IgD-negative memory B cell (primary cell): ENCODE results near the gene NXF3. TPM values are rescaled to one million over a fixed set of nuclear protein-coding genes. Genes with fewer than 3 reads are reported as not detected.
"Not testable (repeated sequence)": the region's sequence is repeated elsewhere in the genome, so short reads cannot be mapped to it uniquely, and the experiment has no call there.

Source experiments
- H3K27ac Mint-ChIP-seq, 3 donors: one replicate each; pipeline ENCODE4 v1.8.0; 2020 to 2022; ENCODE audit warnings: mild to moderate bottlenecking in 3 of 3, mixed read lengths in 3 of 3, moderate library complexity in 1 of 3
- H3K27me3 Mint-ChIP-seq: one replicate; pipeline ENCODE4 v1.8.0; 2021; ENCODE audit warnings: mixed read lengths
- H3K36me3 Mint-ChIP-seq: one replicate; pipeline ENCODE4 v1.8.0; 2020; ENCODE audit warnings: mild to moderate bottlenecking, mixed read lengths
- H3K4me1 Mint-ChIP-seq, 3 donors: one replicate each; pipeline ENCODE4 v1.8.0; 2020 to 2022; ENCODE audit warnings: mixed read lengths in 3 of 3, mild to moderate bottlenecking in 1 of 3
- H3K4me3 Mint-ChIP-seq, 4 donors: one replicate each; pipeline ENCODE4 v1.8.0; 2020 to 2022; ENCODE audit warnings: mild to moderate bottlenecking in 4 of 4, mixed read lengths in 4 of 4, moderate library complexity in 3 of 4
- H3K9me3 Mint-ChIP-seq, 3 donors: one replicate each; pipeline ENCODE4 v1.8.0; 2020 to 2021; ENCODE audit warnings: mixed read lengths in 3 of 3, mild to moderate bottlenecking in 1 of 3
- polyA plus RNA-seq: library from polyadenylated mRNA; unstranded; fragments of 300-500 nt; fragmentation: Illumina TruSeq; gene quantifications from one replicate; pipeline ENCODE4 v1.2.3, GENCODE V29; 2021

The NXF3 gene
- polyA plus RNA-seq, 1 donor from 2014 or later, result not detected

- Mint-ChIP-seq H3K4me1 (no peaks in the 10 kb centered on the region), H3K27me3 (no peaks in the 10 kb centered on the region), H3K27ac (no peak overlapping the region), H3K36me3 (no peaks in the 10 kb centered on the region), H3K9me3 (peaks cover 0 to 1% (median 0%) of the 10 kb centered on the region in 3 donors), H3K4me3 (no peak overlapping the region)
Measured at GRCh38 chrX:103073467-103073866, 19.5 kb downstream of the NXF3 start.

- Mint-ChIP-seq H3K4me3 (no peak overlapping the region), H3K27ac (no peak overlapping the region), H3K9me3 (peaks cover 0 to 1% (median 0%) of the 10 kb centered on the region in 3 donors), H3K4me1 (peaks cover 0 to 1% (median 0%) of the 10 kb centered on the region in 3 donors), H3K27me3 (peaks cover 2% of the 10 kb centered on the region), H3K36me3 (no peaks in the 10 kb centered on the region)
Measured at GRCh38 chrX:103066606-103067005, 26.3 kb downstream of the NXF3 start.

- peaks cover 2% of the 10 kb centered on the region for H3K27me3 Mint-ChIP-seq
- H3K27ac Mint-ChIP-seq, result no peak within 1 kb of the TSS
- peaks cover 0 to 1% (median 0%) of the 10 kb centered on the region in 3 donors for H3K4me1 Mint-ChIP-seq
- H3K9me3 Mint-ChIP-seq, result peaks cover 0 to 1% (median 0%) of the 10 kb centered on the region in 3 donors
- peak within 1 kb of the TSS in 3 of 4 donors; percentile 21 to 76 (median 60) for H3K4me3 Mint-ChIP-seq
- no peaks in the 10 kb centered on the region for H3K36me3 Mint-ChIP-seq
Measured at GRCh38 chrX:103063918-103064434, 29.0 kb downstream of the NXF3 start, which contains the start of gene BEX1. Gene BEX1 (minus strand): TSS chrX:103064171. CDS start chrX:103063274, 897 bp downstream.

GRCh38 chrX:103063191-103063845 lies 29.6 kb downstream of the NXF3 start:
- Mint-ChIP-seq H3K27ac (no peak overlapping the region), H3K36me3 (no peaks in the 10 kb centered on the region), H3K9me3 (peaks cover 0 to 1% (median 0%) of the 10 kb centered on the region in 3 donors), H3K4me3 (peak overlapping the region in 2 of 4 donors; percentile 21 to 33), H3K27me3 (peaks cover 2% of the 10 kb centered on the region), H3K4me1 (peaks cover 0 to 1% (median 0%) of the 10 kb centered on the region in 3 donors)

- Mint-ChIP-seq H3K27me3 (peaks cover 2% of the 10 kb centered on the region), H3K36me3 (no peaks in the 10 kb centered on the region), H3K4me1 (peaks cover 0 to 1% (median 0%) of the 10 kb centered on the region in 3 donors), H3K27ac (no peak overlapping the region), H3K9me3 (peaks cover 0 to 1% (median 0%) of the 10 kb centered on the region in 3 donors), H3K4me3 (no peak overlapping the region)
Measured at GRCh38 chrX:103061486-103061885, 31.5 kb downstream of the NXF3 start.

- no peak overlapping the region for H3K4me3 Mint-ChIP-seq
- H3K27me3 Mint-ChIP-seq, result no peaks in the 10 kb centered on the region
- H3K4me1 Mint-ChIP-seq, result no peaks in the 10 kb centered on the region
- H3K36me3 Mint-ChIP-seq, result no peaks in the 10 kb centered on the region
- H3K27ac Mint-ChIP-seq, result no peak overlapping the region
- no peaks in the 10 kb centered on the region for H3K9me3 Mint-ChIP-seq
Measured at GRCh38 chrX:103056902-103057301, 36.0 kb downstream of the NXF3 start.

GRCh38 chrX:103052625-103053024 lies 40.3 kb downstream of the NXF3 start:
- peaks cover 2% of the 10 kb centered on the region for H3K27me3 Mint-ChIP-seq
- no peaks in the 10 kb centered on the region for H3K36me3 Mint-ChIP-seq
- no peak overlapping the region for H3K4me3 Mint-ChIP-seq
- H3K9me3 Mint-ChIP-seq, result no peaks in the 10 kb centered on the region
- H3K27ac Mint-ChIP-seq, result no peak overlapping the region
- H3K4me1 Mint-ChIP-seq, result no peaks in the 10 kb centered on the region

GRCh38 chrX:103051260-103051789 lies 41.6 kb downstream of the NXF3 start:
- Mint-ChIP-seq H3K4me1 (no peaks in the 10 kb centered on the region), H3K27ac (peak overlapping the region in 1 of 3 donors; percentile 7), H3K36me3 (no peaks in the 10 kb centered on the region), H3K9me3 (peaks cover 0 to 5% (median 4%) of the 10 kb centered on the region in 3 donors), H3K4me3 (peak overlapping the region in 1 of 4 donors; percentile 0), H3K27me3 (peaks cover 4% of the 10 kb centered on the region)

- not testable (repeated sequence) for H3K4me3 Mint-ChIP-seq, H3K4me1 Mint-ChIP-seq, H3K36me3 Mint-ChIP-seq, H3K27ac Mint-ChIP-seq, H3K9me3 Mint-ChIP-seq, H3K27me3 Mint-ChIP-seq
Measured at GRCh38 chrX:103033371-103033770, 59.6 kb downstream of the NXF3 start.

Other genes starting within 250 kb of the NXF3 start
- not detected for gene RAB40AL, start 155.9 kb downstream of the NXF3 start, polyA plus RNA-seq
- gene BEX1, start 29.0 kb downstream of the NXF3 start, polyA plus RNA-seq, result not detected
- gene BEX4, start 122.0 kb upstream of the NXF3 start, polyA plus RNA-seq, result 29.5 TPM
- 41.1 TPM for gene TCEAL8, start 162.0 kb upstream of the NXF3 start, polyA plus RNA-seq
- gene TCEAL5, start 183.6 kb upstream of the NXF3 start, polyA plus RNA-seq, result not detected
- gene BEX2, start 217.8 kb upstream of the NXF3 start, polyA plus RNA-seq, result 58.7 TPM
- not detected for gene TCEAL7, start 237.1 kb upstream of the NXF3 start, polyA plus RNA-seq